Progenitor cell of endocrine pancreas (in vitro differentiated cells): ENCODE data around the gene ADAMTS7. TPM values are rescaled to one million over a fixed set of nuclear protein-coding genes. Genes with fewer than 3 reads are reported as not detected.

ENCODE experiments used
- DNase-seq: peaks from one replicate; pipeline ENCODE4 v3.0.0; 2021; ENCODE audit warnings: low spot score; ENCODE audit not compliant: unreplicated experiment
- H3K27ac Mint-ChIP-seq: 2 replicates; pipeline ENCODE4 v1.8.0; 2021; ENCODE audit warnings: mild to moderate bottlenecking, moderate library complexity, mixed read lengths
- H3K27me3 Mint-ChIP-seq: 2 replicates; pipeline ENCODE4 v1.8.0; 2021; ENCODE audit warnings: mixed read lengths
- H3K36me3 Mint-ChIP-seq: 2 replicates; pipeline ENCODE4 v1.8.0; 2022; ENCODE audit warnings: mixed read lengths; ENCODE audit not compliant: insufficient read depth
- H3K4me1 Mint-ChIP-seq: 2 replicates; pipeline ENCODE4 v1.8.0; 2021; ENCODE audit warnings: low read depth, mixed read lengths
- H3K4me3 Mint-ChIP-seq: 2 replicates; pipeline ENCODE4 v1.8.0; 2021; ENCODE audit warnings: low read depth, mild to moderate bottlenecking, moderate library complexity, mixed read lengths
- H3K9me3 Mint-ChIP-seq: 2 replicates; pipeline ENCODE4 v1.8.0; 2021; ENCODE audit warnings: low read depth, mixed read lengths
- total RNA-seq: library from RNA; stranded (reverse); gene quantifications from 2 replicates; pipeline ENCODE4 v1.2.1, GENCODE V29; 2021
- TF ChIP-seq, protein P1 (sequence below): fragments of 200-600 bp; sonication (generic); IDR thresholded peaks from one replicate; pipeline ENCODE4 v1.5.0; 2021; ENCODE audit warnings: antibody characterized with exemption, mild to moderate bottlenecking; ENCODE audit not compliant: unreplicated experiment

ADAMTS7 gene
- total RNA-seq, 1 donor from 2014 or later = 127 TPM

DNA sequence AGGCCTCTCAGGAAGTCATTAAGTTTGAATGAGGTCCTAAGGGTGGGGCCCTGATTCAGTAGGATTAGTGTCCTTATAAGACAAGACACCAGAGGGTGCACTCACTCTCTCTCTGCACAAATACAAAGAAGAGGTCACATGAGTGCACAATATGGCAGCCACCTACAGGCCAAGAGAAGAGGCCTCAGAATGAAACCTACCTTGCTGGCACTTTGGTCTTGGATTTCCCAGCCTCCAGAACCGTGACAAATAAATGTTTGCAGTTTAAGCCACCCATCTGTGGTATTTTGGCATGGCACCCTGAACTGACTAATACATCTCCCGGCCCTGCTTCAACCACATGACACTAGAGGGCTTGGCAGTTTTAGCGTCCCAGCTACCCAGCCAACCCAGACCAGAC, 96.4 kb downstream of the ADAMTS7 start:
- Mint-ChIP-seq H3K27ac (no peak overlapping the region), H3K4me1 (no peaks in the 10 kb centered on the region), H3K36me3 (no peaks in the 10 kb centered on the region), H3K27me3 (peaks cover 28% of the 10 kb centered on the region), H3K4me3 (no peak overlapping the region), H3K9me3 (peaks cover 9% of the 10 kb centered on the region)
- TF ChIP-seq, protein P1, sequence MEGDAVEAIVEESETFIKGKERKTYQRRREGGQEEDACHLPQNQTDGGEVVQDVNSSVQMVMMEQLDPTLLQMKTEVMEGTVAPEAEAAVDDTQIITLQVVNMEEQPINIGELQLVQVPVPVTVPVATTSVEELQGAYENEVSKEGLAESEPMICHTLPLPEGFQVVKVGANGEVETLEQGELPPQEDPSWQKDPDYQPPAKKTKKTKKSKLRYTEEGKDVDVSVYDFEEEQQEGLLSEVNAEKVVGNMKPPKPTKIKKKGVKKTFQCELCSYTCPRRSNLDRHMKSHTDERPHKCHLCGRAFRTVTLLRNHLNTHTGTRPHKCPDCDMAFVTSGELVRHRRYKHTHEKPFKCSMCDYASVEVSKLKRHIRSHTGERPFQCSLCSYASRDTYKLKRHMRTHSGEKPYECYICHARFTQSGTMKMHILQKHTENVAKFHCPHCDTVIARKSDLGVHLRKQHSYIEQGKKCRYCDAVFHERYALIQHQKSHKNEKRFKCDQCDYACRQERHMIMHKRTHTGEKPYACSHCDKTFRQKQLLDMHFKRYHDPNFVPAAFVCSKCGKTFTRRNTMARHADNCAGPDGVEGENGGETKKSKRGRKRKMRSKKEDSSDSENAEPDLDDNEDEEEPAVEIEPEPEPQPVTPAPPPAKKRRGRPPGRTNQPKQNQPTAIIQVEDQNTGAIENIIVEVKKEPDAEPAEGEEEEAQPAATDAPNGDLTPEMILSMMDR = no peak
- DNase-seq = no peak

DNA sequence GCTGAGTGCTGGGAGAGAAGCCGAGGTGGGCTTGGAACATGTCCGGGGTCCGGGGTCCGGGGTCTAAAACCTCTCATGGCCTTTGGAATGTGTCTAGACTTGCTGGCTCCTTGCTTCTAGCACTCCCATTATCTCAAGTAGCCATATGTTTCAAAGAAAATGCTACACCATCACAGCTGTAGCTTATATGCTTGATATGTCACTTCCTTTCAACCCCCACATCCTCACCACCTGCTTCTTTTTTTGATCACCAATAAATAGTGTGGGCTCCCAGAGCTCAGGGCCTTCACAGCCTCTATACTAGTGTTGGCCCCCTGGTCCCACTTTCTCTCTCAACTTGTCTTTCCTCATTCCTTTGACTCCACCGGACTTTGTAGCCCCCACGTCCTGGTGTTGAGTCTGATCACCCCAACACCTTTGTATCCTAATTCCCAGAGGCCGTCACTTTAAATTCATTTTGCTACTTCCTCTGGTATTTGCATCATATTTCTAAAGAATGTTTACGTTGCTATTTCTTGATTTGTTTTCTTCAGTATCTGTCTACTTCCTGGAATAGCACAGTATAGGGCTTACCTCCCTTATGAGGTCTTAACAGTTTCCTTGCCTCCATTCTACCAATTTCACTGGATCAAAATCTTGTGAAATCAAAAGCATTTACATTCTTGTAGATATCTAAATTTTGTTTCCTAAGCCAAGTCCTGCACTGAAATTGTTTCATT, 98.3 kb downstream of the ADAMTS7 start:
- Mint-ChIP-seq H3K36me3 (no peaks in the 10 kb centered on the region), H3K27me3 (peaks cover 35% of the 10 kb centered on the region), H3K4me1 (no peaks in the 10 kb centered on the region), H3K4me3 (no peak overlapping the region), H3K9me3 (peaks cover 9% of the 10 kb centered on the region), H3K27ac (no peak overlapping the region)
- DNase-seq = no peak
- TF ChIP-seq, protein P1 = no peak

DNA sequence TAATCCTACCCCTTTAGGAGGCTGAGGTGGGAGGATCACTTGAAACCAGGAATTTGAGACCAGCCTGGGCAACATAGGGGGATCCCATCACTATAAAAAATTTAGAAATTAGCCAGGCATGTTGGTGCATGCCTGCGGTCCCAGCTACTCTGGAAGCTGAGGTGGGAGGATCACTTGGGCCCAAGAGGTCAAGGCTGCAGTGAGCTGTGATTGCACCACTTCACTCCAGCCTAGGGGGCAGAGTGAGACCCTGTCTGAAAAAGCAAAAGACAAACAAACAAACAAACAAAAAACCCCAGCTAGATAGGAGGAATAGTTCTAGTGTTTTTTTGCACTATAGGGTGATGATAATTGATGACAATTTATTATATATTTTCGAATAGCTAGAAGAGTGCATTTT, 99.6 kb downstream of the ADAMTS7 start:
- DNase-seq = no peak
- H3K4me1 Mint-ChIP-seq = no peaks in the 10 kb centered on the region
- H3K27ac Mint-ChIP-seq = no peak overlapping the region
- H3K9me3 Mint-ChIP-seq = peaks cover 9% of the 10 kb centered on the region
- no peaks in the 10 kb centered on the region for H3K36me3 Mint-ChIP-seq
- H3K4me3 Mint-ChIP-seq = no peak overlapping the region
- peaks cover 43% of the 10 kb centered on the region for H3K27me3 Mint-ChIP-seq
- TF ChIP-seq, protein P1 = no peak

DNA sequence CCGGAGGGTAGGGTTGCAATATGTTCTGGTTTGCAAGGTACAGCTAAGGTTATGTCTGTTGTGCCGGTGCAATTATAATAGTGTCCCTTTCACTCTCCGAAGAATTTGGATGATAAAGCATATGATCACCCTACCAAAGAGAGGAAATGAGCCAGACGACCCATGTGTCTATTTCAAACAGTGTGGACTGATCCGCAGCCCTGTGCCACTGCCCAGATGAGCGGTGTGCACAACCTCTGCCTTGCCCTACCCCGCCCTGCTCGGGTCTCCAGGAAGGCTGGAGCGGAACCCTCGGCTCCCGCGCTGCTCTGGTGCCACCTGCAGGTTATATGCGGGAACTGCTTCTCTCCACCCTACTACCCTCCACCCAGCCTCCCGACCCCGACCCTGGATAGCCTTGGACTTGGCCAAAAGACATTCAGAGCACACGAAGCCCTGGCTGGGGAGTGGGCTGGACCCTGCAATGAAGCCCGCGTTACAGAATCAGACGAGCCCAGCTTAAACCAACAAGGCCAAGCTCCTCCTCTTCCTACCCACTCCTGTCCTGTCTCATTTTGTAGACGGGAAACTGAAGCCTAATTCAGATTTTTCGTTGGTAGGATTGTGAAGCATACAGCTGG, 101.9 kb downstream of the ADAMTS7 start:
- Mint-ChIP-seq H3K4me3 (no peak overlapping the region), H3K9me3 (peaks cover 9% of the 10 kb centered on the region), H3K27me3 (peaks cover 50% of the 10 kb centered on the region), H3K4me1 (no peaks in the 10 kb centered on the region), H3K36me3 (no peaks in the 10 kb centered on the region), H3K27ac (no peak overlapping the region)
- TF ChIP-seq, protein P1 = peak; percentile 78
- peak; percentile 75 for DNase-seq

Other genes with a start within 250 kb of the ADAMTS7 start
- 8.0 and 8.1 TPM in 2 replicates for gene CHRNA5, start 245.9 kb downstream of the ADAMTS7 start, total RNA-seq
- 0.29 and 1.5 TPM in 2 replicates for gene CHRNA3, start 190.5 kb downstream of the ADAMTS7 start, total RNA-seq
- gene CHRNB4, start 170.3 kb downstream of the ADAMTS7 start, total RNA-seq = 1.0 and 2.4 TPM in 2 replicates
- 438 and 447 TPM in 2 replicates for gene MORF4L1, start 61.4 kb upstream of the ADAMTS7 start, total RNA-seq
- gene CTSH, start 133.6 kb upstream of the ADAMTS7 start, total RNA-seq = 56.4 and 58.2 TPM in 2 replicates